GM19463 (cell line): ENCODE results near the gene SETDB1.

Experiments
- ATAC-seq: cut with Tn5 transposase; IDR thresholded peaks from one replicate; pipeline ENCODE4 v1.9.1; 2021; ENCODE audit warnings: mild to moderate bottlenecking, moderate library complexity; ENCODE audit not compliant: unreplicated experiment

Gene SETDB1

GRCh38 chr1:151001602-151002001, 75.4 kb downstream of the SETDB1 start:
- ATAC-seq, result no peak

- ATAC-seq, result no peak
Measured at GRCh38 chr1:151002051-151002450, 75.9 kb downstream of the SETDB1 start.

GRCh38 chr1:151002611-151003010, 76.4 kb downstream of the SETDB1 start:
- no peak for ATAC-seq

GRCh38 chr1:151003180-151003579, 77.0 kb downstream of the SETDB1 start:
- no peak for ATAC-seq

- ATAC-seq, result no peak
Measured at GRCh38 chr1:151005729-151006319, 79.7 kb downstream of the SETDB1 start.

GRCh38 chr1:151006327-151007052, 80.3 kb downstream of the SETDB1 start, which contains the start of gene MINDY1:
Gene MINDY1 (minus strand): TSS chr1:151006902. CDS start chr1:151002617, 4,285 bp downstream.
- peak; percentile 64 for ATAC-seq

GRCh38 chr1:151007853-151008243, 81.7 kb downstream of the SETDB1 start:
- no peak for ATAC-seq

- ATAC-seq, result peak; percentile 77
Measured at GRCh38 chr1:151008244-151009205, 82.4 kb downstream of the SETDB1 start, which contains the start of gene PRUNE1. Gene PRUNE1 (plus strand): TSS chr1:151008449. CDS start chr1:151008633, 184 bp downstream.

GRCh38 chr1:151009206-151009587, 83.0 kb downstream of the SETDB1 start:
- ATAC-seq, result no peak

- no peak for ATAC-seq
Measured at GRCh38 chr1:151009674-151010345, 83.6 kb downstream of the SETDB1 start.

GRCh38 chr1:151010346-151010726, 84.2 kb downstream of the SETDB1 start:
- ATAC-seq, result no peak

GRCh38 chr1:151011154-151011850, 85.1 kb downstream of the SETDB1 start:
- ATAC-seq, result no peak

GRCh38 chr1:151012684-151013471, 86.7 kb downstream of the SETDB1 start:
- ATAC-seq, result no peak

- no peak for ATAC-seq
Measured at GRCh38 chr1:151013518-151013917, 87.4 kb downstream of the SETDB1 start.
